Fibroblast of lung (primary cell): ENCODE measurements around the gene PTPRF. TPM values are rescaled to one million over a fixed set of nuclear protein-coding genes. Genes with fewer than 3 reads are reported as not detected.
"Not testable (repeated sequence)": the region's sequence is repeated elsewhere in the genome, so short reads cannot be mapped to it uniquely, and the experiment has no call there.

Experiments
- DNase-seq, 2 donors: peaks; one replicate each; pipeline versions ENCODE4 v3.0.0 to v3.0.0-alpha.2; 2010; ENCODE audit warnings: low read depth in 2 of 2
- H2AFZ ChIP-seq: 2 replicates; pipeline ENCODE4 v1.5.1; 2012; ENCODE audit warnings: low read length, control low read depth, inconsistent platforms
- H3K27ac ChIP-seq: 2 replicates; pipeline ENCODE4 v1.5.1; 2011; ENCODE audit warnings: low read length, control low read depth; ENCODE audit not compliant: insufficient read depth
- H3K27me3 ChIP-seq: 2 replicates; pipeline ENCODE4 v1.5.1; 2011; ENCODE audit warnings: mild to moderate bottlenecking, low read length; ENCODE audit not compliant: control insufficient read depth, insufficient read depth
- H3K36me3 ChIP-seq: 2 replicates; pipeline ENCODE4 v1.5.1; 2011; ENCODE audit warnings: low read length; ENCODE audit not compliant: control insufficient read depth, insufficient read depth
- H3K4me1 ChIP-seq: 2 replicates; pipeline ENCODE4 v1.5.1; 2011; ENCODE audit warnings: low read length; ENCODE audit not compliant: control insufficient read depth, insufficient read depth; ENCODE audit errors: extremely low read depth
- H3K4me2 ChIP-seq: 2 replicates; pipeline ENCODE4 v1.5.1; 2011; ENCODE audit warnings: low read length, control low read depth; ENCODE audit not compliant: insufficient read depth; ENCODE audit errors: extremely low read depth
- H3K4me3 ChIP-seq, 4 experiments: fragments of 200-600 bp in 1 of 4; sonication (generic) in 1 of 4; replicated peaks in 1 of 4; 2 replicates each; pipeline ENCODE4 v1.5.1; 2011 to 2016; ENCODE audit warnings: low read length in 4 of 4, low read depth in 3 of 4, mild to moderate bottlenecking in 3 of 4, control low read depth in 2 of 4, inconsistent platforms in 1 of 4, mixed read lengths in 1 of 4; ENCODE audit not compliant: insufficient read depth in 1 of 4; ENCODE audit errors: control extremely low read depth in 1 of 4
- H3K79me2 ChIP-seq: 2 replicates; pipeline ENCODE4 v1.5.1; 2012; ENCODE audit warnings: mild to moderate bottlenecking, low read length, inconsistent platforms; ENCODE audit not compliant: control insufficient read depth, insufficient read depth
- H3K9ac ChIP-seq: 2 replicates; pipeline ENCODE4 v1.5.1; 2011; ENCODE audit warnings: mild to moderate bottlenecking, low read length, control low read depth; ENCODE audit not compliant: insufficient read depth
- H3K9me3 ChIP-seq: 2 replicates; pipeline ENCODE4 v1.5.1; 2012; ENCODE audit warnings: low read depth, low read length; ENCODE audit not compliant: control insufficient read depth, insufficient read depth
- H4K20me1 ChIP-seq: 2 replicates; pipeline ENCODE4 v1.5.1; 2011; ENCODE audit warnings: low read length; ENCODE audit not compliant: control insufficient read depth, insufficient read depth; ENCODE audit errors: extremely low read depth
- CTCF ChIP-seq, 2 donors: IDR thresholded peaks in 1 of 2; conservative IDR thresholded peaks in 1 of 2; 1 replicate in 1 of 2; 2 replicates in 1 of 2; pipeline ENCODE4 v1.5.1; 2011 to 2012; ENCODE audit warnings: low read length in 2 of 2, control low read depth in 1 of 2, inconsistent platforms in 1 of 2, low read depth in 1 of 2, mild to moderate bottlenecking in 1 of 2
- EZH2 ChIP-seq: IDR thresholded peaks from 2 replicates; pipeline ENCODE4 v1.5.1; 2012; ENCODE audit warnings: low read length, control low read depth, mild to moderate bottlenecking; ENCODE audit errors: missing control alignments
- polyA plus RNA-seq, 2 donors: library from polyadenylated mRNA; depleted of rRNA in 1 of 2; stranded (reverse) in 1 of 2; unstranded in 1 of 2; fragments of >200 nt; gene quantifications; 2 replicates each; pipeline ENCODE4 v1.2.1, GENCODE V29; 2011 to 2012; ENCODE audit warnings: missing spikeins in 1 of 2
- total RNA-seq: library from RNA; depleted of rRNA; stranded (reverse); fragments of >200 nt; gene quantifications from 2 replicates; pipeline ENCODE4 v1.2.1, GENCODE V29; 2014

The PTPRF gene
- total and polyA plus RNA-seq, 2 donors (not counting 1 experiment from before 2014, with no cell fraction given) = 45.2 to 52.0 TPM

- H3K4me2 ChIP-seq = no peak overlapping the region
- H3K9ac ChIP-seq = no peak overlapping the region
- no peak for DNase-seq
- no peaks in the 10 kb centered on the region for H3K27me3 ChIP-seq
- H4K20me1 ChIP-seq = no peaks in the 10 kb centered on the region
- no peaks in the 10 kb centered on the region for H3K79me2 ChIP-seq
- H3K27ac ChIP-seq = no peak overlapping the region
- no peaks in the 10 kb centered on the region for H3K36me3 ChIP-seq
- no peaks in the 10 kb centered on the region for H3K9me3 ChIP-seq
- no peak overlapping the region for H3K4me3 ChIP-seq
- no peaks in the 10 kb centered on the region for H3K4me1 ChIP-seq
- H2AFZ ChIP-seq = no peak overlapping the region
- TF ChIP-seq EZH2 = no peak
These were observed 104.0 kb downstream of the PTPRF start for GRCh38 chr1:43634721-43635120.

- Histone ChIP-seq H3K36me3 (no peaks in the 10 kb centered on the region), H3K4me2 (no peak overlapping the region), H3K27me3 (no peaks in the 10 kb centered on the region), H3K79me2 (no peaks in the 10 kb centered on the region), H3K9ac (no peak overlapping the region), H4K20me1 (no peaks in the 10 kb centered on the region), H3K4me3 (no peak overlapping the region), H3K4me1 (no peaks in the 10 kb centered on the region), H3K27ac (no peak overlapping the region), H2AFZ (no peak overlapping the region), H3K9me3 (no peaks in the 10 kb centered on the region)
- TF ChIP-seq EZH2 (no peak), CTCF (conservative IDR thresholded peaks at IDR 0.05 in 1 of 2, IDR thresholded peaks at IDR 0.05 in 1 of 2; ENCODE audit: low read depth in 1 of 2, low read length in 2 of 2) (no peak)
- no peak for DNase-seq
These were observed 105.4 kb downstream of the PTPRF start for GRCh38 chr1:43636006-43636641.

- Histone ChIP-seq H3K9me3 (no peaks in the 10 kb centered on the region), H3K27ac (no peak overlapping the region), H3K9ac (no peak overlapping the region), H3K79me2 (no peaks in the 10 kb centered on the region), H4K20me1 (no peaks in the 10 kb centered on the region), H3K4me1 (no peaks in the 10 kb centered on the region), H3K4me3 (no peak overlapping the region), H3K27me3 (no peaks in the 10 kb centered on the region), H3K36me3 (no peaks in the 10 kb centered on the region), H2AFZ (no peak overlapping the region), H3K4me2 (no peak overlapping the region)
- no peak for DNase-seq
- no peak for TF ChIP-seq EZH2
- TF ChIP-seq CTCF (conservative IDR thresholded peaks at IDR 0.05 in 1 of 2, IDR thresholded peaks at IDR 0.05 in 1 of 2; ENCODE audit: low read depth in 1 of 2, low read length in 2 of 2) = no peak
These were observed 106.6 kb downstream of the PTPRF start for GRCh38 chr1:43637267-43637666.

- not testable (repeated sequence) for H3K4me1 ChIP-seq, H3K36me3 ChIP-seq, H3K4me3 ChIP-seq, H3K79me2 ChIP-seq, H3K4me2 ChIP-seq, H3K27ac ChIP-seq, H4K20me1 ChIP-seq, DNase-seq, H3K27me3 ChIP-seq, H3K9me3 ChIP-seq, H3K9ac ChIP-seq, H2AFZ ChIP-seq
These were observed 107.7 kb downstream of the PTPRF start for GRCh38 chr1:43638381-43638780.
